ENCODE data around the gene HTR4.

DNA sequence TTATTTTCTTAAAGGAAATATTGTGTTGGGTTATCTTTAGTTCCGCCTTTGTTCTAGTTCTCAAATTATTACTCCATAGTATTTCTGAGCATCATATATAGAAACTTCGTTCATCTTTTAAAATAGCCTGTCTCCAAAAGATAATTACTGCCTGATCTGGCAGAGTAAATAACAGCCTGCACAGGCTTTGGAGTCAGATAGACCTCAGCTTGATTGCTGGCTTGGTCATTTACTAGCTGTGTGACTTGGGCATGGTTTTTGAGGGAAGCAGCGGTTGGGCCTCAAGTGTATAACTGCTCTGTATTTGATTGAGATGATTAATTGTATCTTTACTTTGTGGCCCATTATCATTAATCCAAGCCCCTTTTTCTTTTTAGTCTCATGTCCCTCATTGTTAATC is 220.5 kb downstream of the HTR4 start:
- TF ChIP-seq CTCF (conservative IDR thresholded peaks at IDR 0.05; ENCODE audit: low read length) (no peak), EZH2phosphoT487 (IDR thresholded peaks at IDR 0.05; ENCODE audit: borderline replicate concordance, low read depth, low read length) (no peak)
